ENCODE data around the gene TBC1D16. TPM values are rescaled to one million over a fixed set of nuclear protein-coding genes. Genes with fewer than 3 reads are reported as not detected.
A peak's percentile ranks its signal among the peaks of the same experiment; 100 is the strongest.

Gene TBC1D16
- total and polyA plus RNA-seq, 2 donors (not counting 1 experiment from before 2014, with no cell fraction given), result 0.82 to 2.7 TPM

- peaks cover 12 to 15% of the 10 kb centered on the region in 2 donors for H3K4me1 ChIP-seq (ENCODE audit: control insufficient read depth in 2 of 2, insufficient read depth in 2 of 2, low read length in 2 of 2)
- Mint-ChIP-seq H3K9me3 (ENCODE audit: insufficient read depth) (no peaks in the 10 kb centered on the region), H3K4me1 (peaks cover 20% of the 10 kb centered on the region), H3K27me3 (no peaks in the 10 kb centered on the region), H3K4me3 (no peak overlapping the region), H3K27ac (no peak overlapping the region)
- CTCF ChIA-PET, result interaction anchor here (1.4 to 2.9 kb wide), 9 partner anchors 19 to 184 kb away, joined by 3 to 19 read pairs (median 9); no protein-coding TSS in a partner anchor
- no peak for TF ChIP-seq CTCF (IDR thresholded peaks at IDR 0.05)
- no peak for TF ChIP-seq EZH2 (IDR thresholded peaks at IDR 0.05; ENCODE audit: borderline replicate concordance, insufficient read depth, low read depth, low read length, poor library complexity, severe bottlenecking)
- intact Hi-C loops (cut with micrococcal nuclease), result loop anchor here (2.0 kb wide), 1 partner anchor 183 kb away; no protein-coding TSS in a partner anchor
- DNase-seq (no peak), ATAC-seq (ENCODE audit: low read depth) (no peak)
- H2AFZ ChIP-seq (ENCODE audit: insufficient read depth, low read depth, low read length, poor library complexity, severe bottlenecking), result no peak overlapping the region
- POLR2A ChIA-PET, result no interaction called here
- no peak overlapping the region for H3K9ac ChIP-seq (ENCODE audit: low read length)
- no peak overlapping the region for H3K4me3 ChIP-seq (ENCODE audit: control extremely low read depth in 1 of 5, extremely low read depth in 1 of 5, insufficient read depth in 1 of 5, low read depth in 2 of 5, low read length in 4 of 5)
- H3K4me2 ChIP-seq (replicated peaks; ENCODE audit: low read depth, low read length, poor library complexity, severe bottlenecking), result no peak overlapping the region
- no peak overlapping the region for H3K27ac ChIP-seq (ENCODE audit: low read length in 2 of 2)
- no peaks in the 10 kb centered on the region for H3K79me2 ChIP-seq (ENCODE audit: control insufficient read depth, insufficient read depth, low read length)
- no peaks in the 10 kb centered on the region for H3K9me3 ChIP-seq (ENCODE audit: control extremely low read depth in 1 of 3, control insufficient read depth in 2 of 3, insufficient read depth in 1 of 3, low read length in 2 of 3)
- no peaks in the 10 kb centered on the region for H3K27me3 ChIP-seq (replicated peaks in 1 of 4; ENCODE audit: control extremely low read depth in 1 of 4, control insufficient read depth in 3 of 4, insufficient read depth in 4 of 4, low read length in 3 of 4)
- 91% methylated on average over 9 of the region's 9 CpGs for WGBS (ENCODE audit: insufficient coverage)
- H4K20me1 ChIP-seq (ENCODE audit: control insufficient read depth, insufficient read depth, low read length, poor library complexity, severe bottlenecking), result no peaks in the 10 kb centered on the region
- H3K36me3 ChIP-seq (replicated peaks in 1 of 2; ENCODE audit: control extremely low read depth in 1 of 2, control insufficient read depth in 1 of 2, extremely low read depth in 1 of 2, insufficient read depth in 2 of 2, low read length in 1 of 2), result no peaks in the 10 kb centered on the region
Observed at GRCh38 chr17:79971651-79972050, 64.0 kb downstream of the TBC1D16 start.

GRCh38 chr17:79970576-79971068 is 65.0 kb downstream of the TBC1D16 start:
- H3K9ac ChIP-seq (ENCODE audit: low read length), result no peak overlapping the region
- CTCF ChIA-PET, result interaction anchor here (0.6 to 2.9 kb wide), 28 partner anchors 15 to 636 kb away, joined by 3 to 19 read pairs (median 4); no protein-coding TSS in a partner anchor
- Mint-ChIP-seq H3K9me3 (ENCODE audit: insufficient read depth) (no peaks in the 10 kb centered on the region), H3K4me1 (peaks cover 30% of the 10 kb centered on the region), H3K27ac (peak overlapping the region; percentile 26), H3K4me3 (no peak overlapping the region), H3K27me3 (no peaks in the 10 kb centered on the region)
- no peaks in the 10 kb centered on the region for H4K20me1 ChIP-seq (ENCODE audit: control insufficient read depth, insufficient read depth, low read length, poor library complexity, severe bottlenecking)
- 44% methylated on average over 7 of the region's 10 CpGs for WGBS (ENCODE audit: insufficient coverage)
- no peak overlapping the region for H3K4me3 ChIP-seq (ENCODE audit: control extremely low read depth in 1 of 5, extremely low read depth in 1 of 5, insufficient read depth in 1 of 5, low read depth in 2 of 5, low read length in 4 of 5)
- no peaks in the 10 kb centered on the region for H3K27me3 ChIP-seq (replicated peaks in 1 of 4; ENCODE audit: control extremely low read depth in 1 of 4, control insufficient read depth in 3 of 4, insufficient read depth in 4 of 4, low read length in 3 of 4)
- intact Hi-C loops (cut with micrococcal nuclease), result loop anchor here (1.0 to 2.0 kb wide), 2 partner anchors 125 to 182 kb away; no protein-coding TSS in a partner anchor
- H3K36me3 ChIP-seq (replicated peaks in 1 of 2; ENCODE audit: control extremely low read depth in 1 of 2, control insufficient read depth in 1 of 2, extremely low read depth in 1 of 2, insufficient read depth in 2 of 2, low read length in 1 of 2), result no peaks in the 10 kb centered on the region
- H2AFZ ChIP-seq (ENCODE audit: insufficient read depth, low read depth, low read length, poor library complexity, severe bottlenecking), result no peak overlapping the region
- POLR2A ChIA-PET, result interaction anchor here (0.6 to 0.8 kb wide), 2 partner anchors 174 to 224 kb away, joined by 3 read pairs; partner anchors contain the start of gene CBX8
- H3K4me1 ChIP-seq (ENCODE audit: control insufficient read depth in 2 of 2, insufficient read depth in 2 of 2, low read length in 2 of 2), result peaks cover 22 to 24% of the 10 kb centered on the region in 2 donors
- DNase-seq, result peak; percentile 77
- H3K79me2 ChIP-seq (ENCODE audit: control insufficient read depth, insufficient read depth, low read length), result no peaks in the 10 kb centered on the region
- TF ChIP-seq EZH2 (IDR thresholded peaks at IDR 0.05; ENCODE audit: borderline replicate concordance, insufficient read depth, low read depth, low read length, poor library complexity, severe bottlenecking) (no peak), CTCF (IDR thresholded peaks at IDR 0.05) (peak; percentile 64)
- no peaks in the 10 kb centered on the region for H3K9me3 ChIP-seq (ENCODE audit: control extremely low read depth in 1 of 3, control insufficient read depth in 2 of 3, insufficient read depth in 1 of 3, low read length in 2 of 3)
- H3K4me2 ChIP-seq (replicated peaks; ENCODE audit: low read depth, low read length, poor library complexity, severe bottlenecking), result peak overlapping the region; percentile 34
- ATAC-seq (ENCODE audit: low read depth), result peak; percentile 45
- H3K27ac ChIP-seq (ENCODE audit: low read length in 2 of 2), result no peak overlapping the region

Data from B cell (primary cell).